ENCODE data around the gene CASK.

DNA sequence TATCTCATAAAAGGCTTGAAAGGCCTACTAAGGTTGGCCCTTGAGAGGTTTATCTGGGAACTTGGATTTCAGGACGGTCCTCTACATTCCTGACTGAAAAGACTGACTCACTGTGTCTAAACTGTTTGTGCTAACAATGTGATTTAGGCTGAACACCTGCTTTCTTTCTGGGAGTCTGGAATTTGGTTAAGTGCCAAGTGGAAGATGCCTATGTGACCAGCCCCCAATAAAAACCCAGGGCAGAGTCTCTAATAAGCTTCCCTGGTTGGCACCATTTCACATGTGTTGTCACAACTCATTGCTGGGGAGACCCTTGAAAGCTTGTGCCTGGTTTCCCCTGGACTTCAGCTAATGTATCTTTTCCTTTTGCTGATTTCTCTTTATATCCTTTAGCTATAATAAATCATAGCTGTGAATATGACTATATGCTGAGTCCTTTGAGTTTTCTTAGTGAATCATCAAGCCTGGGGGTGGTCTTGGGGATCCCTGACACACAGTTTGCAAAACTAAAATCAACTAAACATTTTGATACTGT is 144.3 kb downstream of the CASK start:
- TF ChIP-seq, protein P1, sequence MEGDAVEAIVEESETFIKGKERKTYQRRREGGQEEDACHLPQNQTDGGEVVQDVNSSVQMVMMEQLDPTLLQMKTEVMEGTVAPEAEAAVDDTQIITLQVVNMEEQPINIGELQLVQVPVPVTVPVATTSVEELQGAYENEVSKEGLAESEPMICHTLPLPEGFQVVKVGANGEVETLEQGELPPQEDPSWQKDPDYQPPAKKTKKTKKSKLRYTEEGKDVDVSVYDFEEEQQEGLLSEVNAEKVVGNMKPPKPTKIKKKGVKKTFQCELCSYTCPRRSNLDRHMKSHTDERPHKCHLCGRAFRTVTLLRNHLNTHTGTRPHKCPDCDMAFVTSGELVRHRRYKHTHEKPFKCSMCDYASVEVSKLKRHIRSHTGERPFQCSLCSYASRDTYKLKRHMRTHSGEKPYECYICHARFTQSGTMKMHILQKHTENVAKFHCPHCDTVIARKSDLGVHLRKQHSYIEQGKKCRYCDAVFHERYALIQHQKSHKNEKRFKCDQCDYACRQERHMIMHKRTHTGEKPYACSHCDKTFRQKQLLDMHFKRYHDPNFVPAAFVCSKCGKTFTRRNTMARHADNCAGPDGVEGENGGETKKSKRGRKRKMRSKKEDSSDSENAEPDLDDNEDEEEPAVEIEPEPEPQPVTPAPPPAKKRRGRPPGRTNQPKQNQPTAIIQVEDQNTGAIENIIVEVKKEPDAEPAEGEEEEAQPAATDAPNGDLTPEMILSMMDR (IDR thresholded peaks at IDR 0.05; ENCODE audit: low read depth, low read length): no peak
- TF ChIP-seq, protein P2, sequence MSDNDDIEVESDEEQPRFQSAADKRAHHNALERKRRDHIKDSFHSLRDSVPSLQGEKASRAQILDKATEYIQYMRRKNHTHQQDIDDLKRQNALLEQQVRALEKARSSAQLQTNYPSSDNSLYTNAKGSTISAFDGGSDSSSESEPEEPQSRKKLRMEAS (IDR thresholded peaks at IDR 0.05; ENCODE audit: low read depth, low read length): no peak
- TF ChIP-seq MYC (IDR thresholded peaks at IDR 0.05; ENCODE audit: low read depth, low read length): no peak
